CD14-positive monocyte (primary cell): ENCODE results near the gene SLC26A1. TPM values are rescaled to one million over a fixed set of nuclear protein-coding genes. Genes with fewer than 3 reads are reported as not detected.

ENCODE experiments used
- DNase-seq, 3 donors: peaks; one replicate each; pipeline ENCODE4 v3.0.0-alpha.2; 2011 to 2022
- H2AFZ ChIP-seq: 2 replicates; pipeline ENCODE4 v1.6.0; 2012; ENCODE audit warnings: mild to moderate bottlenecking, low read depth, low read length, inconsistent platforms; ENCODE audit not compliant: insufficient read depth, poor library complexity, severe bottlenecking
- H3K27ac ChIP-seq, 2 donors: 1 replicate in 1 of 2; 2 replicates in 1 of 2; pipeline ENCODE4 v1.5.1; 2012 to 2013; ENCODE audit warnings: low read length in 2 of 2, control low read depth in 1 of 2, inconsistent platforms in 1 of 2, low read depth in 1 of 2, mild to moderate bottlenecking in 1 of 2
- H3K27me3 ChIP-seq, 2 donors: one replicate each; pipeline versions ENCODE4 v1.6.0 to v1.6.1; 2011 to 2013; ENCODE audit warnings: low read length in 2 of 2; ENCODE audit not compliant: control insufficient read depth in 2 of 2, insufficient read depth in 2 of 2
- H3K36me3 ChIP-seq, 2 donors: replicated peaks in 1 of 2; 1 replicate in 1 of 2; 2 replicates in 1 of 2; pipeline versions ENCODE4 v1.5.1 to v1.6.1; 2012 to 2013; ENCODE audit warnings: low read length in 2 of 2, control low read depth in 1 of 2, inconsistent platforms in 1 of 2, mild to moderate bottlenecking in 1 of 2; ENCODE audit not compliant: insufficient read depth in 2 of 2, control insufficient read depth in 1 of 2
- H3K4me1 ChIP-seq, 2 donors: 1 replicate in 1 of 2; 2 replicates in 1 of 2; pipeline versions ENCODE4 v1.5.1 to v1.6.1; 2012 to 2013; ENCODE audit warnings: low read length in 2 of 2, control low read depth in 1 of 2, inconsistent platforms in 1 of 2, mild to moderate bottlenecking in 1 of 2, moderate library complexity in 1 of 2; ENCODE audit not compliant: insufficient read depth in 2 of 2, control insufficient read depth in 1 of 2
- H3K4me2 ChIP-seq: replicated peaks from 2 replicates; pipeline ENCODE3; 2012; ENCODE audit warnings: low read length, moderate library complexity, mild to moderate bottlenecking; ENCODE audit not compliant: poor library complexity, severe bottlenecking; ENCODE audit errors: extremely low read depth
- H3K4me3 ChIP-seq, 3 experiments: fragments of 200-600 bp in 1 of 3; sonication (generic) in 1 of 3; replicated peaks in 1 of 3; 1 replicate in 2 of 3; 2 replicates in 1 of 3; pipeline ENCODE4 v1.5.1; 2011 to 2013; ENCODE audit warnings: low read length in 3 of 3, mild to moderate bottlenecking in 3 of 3, control low read depth in 2 of 3, low read depth in 2 of 3, inconsistent platforms in 1 of 3, moderate library complexity in 1 of 3
- H3K79me2 ChIP-seq: 2 replicates; pipeline ENCODE4 v1.6.0; 2012; ENCODE audit warnings: mild to moderate bottlenecking, control low read depth, inconsistent platforms, low read length, moderate library complexity; ENCODE audit not compliant: insufficient read depth
- H3K9ac ChIP-seq: 2 replicates; pipeline ENCODE4 v1.6.0; 2017; ENCODE audit warnings: low read length, mild to moderate bottlenecking; ENCODE audit not compliant: insufficient read depth, poor library complexity, severe bottlenecking
- H3K9me3 ChIP-seq, 2 donors: replicated peaks in 1 of 2; 1 replicate in 1 of 2; 2 replicates in 1 of 2; pipeline versions ENCODE4 v1.5.1 to v1.6.1; 2012 to 2013; ENCODE audit warnings: low read length in 2 of 2, control low read depth in 1 of 2; ENCODE audit not compliant: control insufficient read depth in 1 of 2, insufficient read depth in 1 of 2
- H4K20me1 ChIP-seq: 2 replicates; pipeline ENCODE4 v1.6.0; 2012; ENCODE audit warnings: mild to moderate bottlenecking, low read length, control low read depth, moderate library complexity; ENCODE audit not compliant: insufficient read depth
- H3K27ac Mint-ChIP-seq, 7 donors: one replicate each; pipeline ENCODE4 v1.8.0; 2020; ENCODE audit warnings: mild to moderate bottlenecking in 7 of 7, mixed read lengths in 7 of 7, moderate library complexity in 6 of 7, inconsistent platforms in 2 of 7
- H3K27me3 Mint-ChIP-seq, 3 donors: one replicate each; pipeline ENCODE4 v1.8.0; 2021 to 2022; ENCODE audit warnings: low read depth in 3 of 3, mild to moderate bottlenecking in 3 of 3, mixed read lengths in 3 of 3, moderate library complexity in 3 of 3, inconsistent platforms in 1 of 3
- H3K36me3 Mint-ChIP-seq, 2 donors: one replicate each; pipeline ENCODE4 v1.8.0; 2020; ENCODE audit warnings: mixed read lengths in 2 of 2, inconsistent platforms in 1 of 2, mild to moderate bottlenecking in 1 of 2
- H3K4me1 Mint-ChIP-seq: one replicate; pipeline ENCODE4 v1.8.0; 2020; ENCODE audit warnings: mild to moderate bottlenecking, mixed read lengths
- H3K4me3 Mint-ChIP-seq, 2 donors: one replicate each; pipeline ENCODE4 v1.8.0; 2020; ENCODE audit warnings: mild to moderate bottlenecking in 2 of 2, mixed read lengths in 2 of 2, moderate library complexity in 1 of 2
- H3K9me3 Mint-ChIP-seq, 7 donors: one replicate each; pipeline ENCODE4 v1.8.0; 2020 to 2022; ENCODE audit warnings: mixed read lengths in 7 of 7, mild to moderate bottlenecking in 6 of 7, moderate library complexity in 6 of 7, inconsistent platforms in 2 of 7
- WGBS: methylation state at CpG from one replicate; pipeline ENCODE4 v1.1.5; 2013; ENCODE audit warnings: missing lambda C conversion rate; ENCODE audit not compliant: insufficient coverage; 5-methylcytosine and 5-hydroxymethylcytosine counted together
- intact Hi-C, 2 donors: fragments of 100-400 bp; cut with micrococcal nuclease; formaldehyde crosslinking; loops; one replicate each; pipeline versions ENCODE4 v1.15.0 to v1.15.1; 2023
- polyA plus RNA-seq, 3 donors: library from polyadenylated mRNA; depleted of rRNA in 1 of 3; unstranded in 2 of 3; stranded (reverse) in 1 of 3; fragments of 300-500 nt in 2 of 3; fragments of >200 nt in 1 of 3; fragmentation: Illumina TruSeq in 2 of 3; gene quantifications; 1 replicate in 2 of 3; 2 replicates in 1 of 3; pipeline ENCODE4 v1.2.3, GENCODE V29; 2012 to 2021
- TF ChIP-seq, protein P1 (sequence below): fragments of 200-600 bp; IDR thresholded peaks from one replicate; pipeline ENCODE4 v1.8.0; 2022; ENCODE audit warnings: antibody characterized with exemption, mild to moderate bottlenecking

SLC26A1 gene
- polyA plus RNA-seq, 3 donors, result 0.16 to 0.37 (median 0.18) TPM

DNA sequence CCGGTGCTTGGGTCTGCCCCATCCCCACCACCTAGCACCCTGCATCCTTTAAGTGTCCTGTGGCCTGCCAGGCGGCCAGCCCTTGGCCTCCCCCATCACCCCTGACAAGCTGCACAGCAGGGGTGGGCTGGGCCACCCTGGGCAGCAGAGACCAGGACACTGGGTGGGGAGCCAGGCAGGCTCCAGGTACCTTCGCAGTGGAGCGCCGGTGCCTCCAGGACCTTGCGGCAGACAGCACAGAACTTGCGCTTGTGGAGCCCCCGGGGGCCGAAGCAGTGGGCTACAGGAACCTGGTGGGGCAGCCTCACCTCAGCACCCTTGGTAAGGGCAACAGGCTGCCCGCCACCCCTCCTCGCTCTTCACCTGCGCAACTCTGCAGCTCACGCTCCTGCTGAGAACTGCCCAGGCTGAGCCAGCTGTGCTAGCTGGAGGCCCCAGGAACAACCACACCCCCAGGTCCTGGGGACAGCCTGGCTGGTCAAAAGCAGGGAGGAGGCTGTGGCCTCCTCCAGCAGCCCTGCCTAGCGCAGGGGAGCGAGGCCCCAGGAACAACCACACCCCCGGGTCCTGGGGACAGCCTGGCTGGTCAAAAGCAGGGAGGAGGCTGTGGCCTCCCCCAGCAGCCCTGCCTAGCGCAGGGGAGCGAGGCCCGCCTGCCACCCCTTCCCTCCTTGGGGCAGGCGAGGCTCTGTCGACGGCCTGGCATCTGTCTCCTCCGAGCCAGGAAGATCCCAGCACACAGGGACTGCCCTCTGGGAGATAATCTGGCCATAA, 24.4 kb downstream of the SLC26A1 start:
- Mint-ChIP-seq H3K4me3 (no peak overlapping the region), H3K27ac (no peak overlapping the region)

DNA sequence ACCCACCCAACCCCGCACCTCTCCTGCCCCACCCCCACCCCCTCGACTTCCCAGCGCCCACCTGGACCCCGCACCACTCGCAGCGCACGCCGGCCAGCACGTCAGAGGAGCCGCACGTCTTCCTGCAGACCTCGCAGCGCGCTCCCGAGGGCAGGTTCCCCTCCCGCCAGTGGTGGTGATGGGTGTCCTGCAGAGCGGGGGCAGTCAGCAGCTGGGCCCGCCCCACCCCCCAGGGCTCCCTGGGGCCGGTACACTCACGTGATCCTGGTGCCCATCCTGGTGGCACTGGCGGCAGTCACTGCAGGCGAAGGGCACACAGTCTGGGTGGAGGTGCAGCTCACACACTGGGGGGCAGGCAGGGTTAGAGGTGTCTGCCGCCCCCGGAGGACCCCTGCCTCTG, 25.0 kb downstream of the SLC26A1 start:
- Mint-ChIP-seq H3K9me3 (peaks cover 0 to 2% (median 0%) of the 10 kb centered on the region in 7 donors), H3K36me3 (peaks cover 14 to 21% of the 10 kb centered on the region in 2 donors), H3K27ac (no peak overlapping the region), H3K4me3 (no peak overlapping the region), H3K27me3 (peaks cover 4 to 12% (median 9%) of the 10 kb centered on the region in 3 donors), H3K4me1 (peaks cover 13% of the 10 kb centered on the region)
- Histone ChIP-seq H3K4me3 (no peak overlapping the region), H3K79me2 (peaks cover 18% of the 10 kb centered on the region), H3K27ac (no peak overlapping the region), H2AFZ (no peak overlapping the region), H3K9ac (no peak overlapping the region), H3K27me3 (peaks cover 0 to 24% of the 10 kb centered on the region in 2 donors), H3K4me1 (peaks cover 20 to 29% of the 10 kb centered on the region in 2 donors), H3K36me3 (peaks cover 12 to 45% of the 10 kb centered on the region in 2 donors), H3K4me2 (no peak overlapping the region), H4K20me1 (peaks cover 49% of the 10 kb centered on the region), H3K9me3 (no peaks in the 10 kb centered on the region)
- WGBS, result 41% methylated on average over 13 of the region's 24 CpGs
- no peak for DNase-seq
- intact Hi-C loops, result no loop called here
- TF ChIP-seq, protein P1, sequence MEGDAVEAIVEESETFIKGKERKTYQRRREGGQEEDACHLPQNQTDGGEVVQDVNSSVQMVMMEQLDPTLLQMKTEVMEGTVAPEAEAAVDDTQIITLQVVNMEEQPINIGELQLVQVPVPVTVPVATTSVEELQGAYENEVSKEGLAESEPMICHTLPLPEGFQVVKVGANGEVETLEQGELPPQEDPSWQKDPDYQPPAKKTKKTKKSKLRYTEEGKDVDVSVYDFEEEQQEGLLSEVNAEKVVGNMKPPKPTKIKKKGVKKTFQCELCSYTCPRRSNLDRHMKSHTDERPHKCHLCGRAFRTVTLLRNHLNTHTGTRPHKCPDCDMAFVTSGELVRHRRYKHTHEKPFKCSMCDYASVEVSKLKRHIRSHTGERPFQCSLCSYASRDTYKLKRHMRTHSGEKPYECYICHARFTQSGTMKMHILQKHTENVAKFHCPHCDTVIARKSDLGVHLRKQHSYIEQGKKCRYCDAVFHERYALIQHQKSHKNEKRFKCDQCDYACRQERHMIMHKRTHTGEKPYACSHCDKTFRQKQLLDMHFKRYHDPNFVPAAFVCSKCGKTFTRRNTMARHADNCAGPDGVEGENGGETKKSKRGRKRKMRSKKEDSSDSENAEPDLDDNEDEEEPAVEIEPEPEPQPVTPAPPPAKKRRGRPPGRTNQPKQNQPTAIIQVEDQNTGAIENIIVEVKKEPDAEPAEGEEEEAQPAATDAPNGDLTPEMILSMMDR, result no peak

More for the DNA sequence above, 24.4 kb downstream of the SLC26A1 start:
- no peak overlapping the region for H3K9ac ChIP-seq
- no peak overlapping the region for H2AFZ ChIP-seq
- Mint-ChIP-seq H3K36me3 (peaks cover 14 to 17% of the 10 kb centered on the region in 2 donors), H3K27me3 (peaks cover 4 to 12% (median 9%) of the 10 kb centered on the region in 3 donors), H3K4me1 (peaks cover 13% of the 10 kb centered on the region), H3K9me3 (peaks cover 0 to 2% (median 0%) of the 10 kb centered on the region in 7 donors)
- intact Hi-C loops, result no loop called here
- H3K4me2 ChIP-seq, result no peak overlapping the region
- H3K9me3 ChIP-seq, result no peaks in the 10 kb centered on the region
- peaks cover 11 to 39% of the 10 kb centered on the region in 2 donors for H3K36me3 ChIP-seq
- 96% methylated on average over 21 of the region's 23 CpGs for WGBS
- H3K27ac ChIP-seq, result no peak overlapping the region
- peaks cover 18% of the 10 kb centered on the region for H3K79me2 ChIP-seq
- H3K27me3 ChIP-seq, result peaks cover 0 to 24% of the 10 kb centered on the region in 2 donors
- no peak for DNase-seq
- TF ChIP-seq, protein P1, result no peak
- H4K20me1 ChIP-seq, result peaks cover 49% of the 10 kb centered on the region
- H3K4me3 ChIP-seq, result no peak overlapping the region
- H3K4me1 ChIP-seq, result peaks cover 20 to 32% of the 10 kb centered on the region in 2 donors
